HG02884 (cell line): ENCODE measurements around the gene SSU72.
A peak's percentile ranks its signal among the peaks of the same experiment; 100 is the strongest.
"Not testable (repeated sequence)": the region's sequence is repeated elsewhere in the genome, so short reads cannot be mapped to it uniquely, and the experiment has no call there.

ENCODE experiments used
- ATAC-seq: cut with Tn5 transposase; IDR thresholded peaks from one replicate; pipeline ENCODE4 v1.9.1; 2021; ENCODE audit warnings: mild to moderate bottlenecking, moderate library complexity; ENCODE audit not compliant: unreplicated experiment

Gene SSU72

GRCh38 chr1:1529936-1530335 is 44.7 kb downstream of the SSU72 start:
- ATAC-seq, result no peak

GRCh38 chr1:1529321-1529720 is 45.3 kb downstream of the SSU72 start:
- ATAC-seq, result no peak

- ATAC-seq, result no peak
These were observed 46.1 kb downstream of the SSU72 start for GRCh38 chr1:1528301-1529267.

- ATAC-seq, result no peak
These were observed 47.4 kb downstream of the SSU72 start for GRCh38 chr1:1527092-1527816.

GRCh38 chr1:1526476-1526875 is 48.2 kb downstream of the SSU72 start:
- ATAC-seq, result not testable (repeated sequence)

- not testable (repeated sequence) for ATAC-seq
These were observed 49.8 kb downstream of the SSU72 start for GRCh38 chr1:1524750-1525383.

- not testable (repeated sequence) for ATAC-seq
These were observed 51.0 kb downstream of the SSU72 start for GRCh38 chr1:1523651-1524050.

GRCh38 chr1:1523226-1523625 is 51.4 kb downstream of the SSU72 start:
- ATAC-seq, result not testable (repeated sequence)

GRCh38 chr1:1522536-1522935 is 52.1 kb downstream of the SSU72 start:
- not testable (repeated sequence) for ATAC-seq

- ATAC-seq, result no peak
These were observed 53.3 kb downstream of the SSU72 start for GRCh38 chr1:1521331-1521730.

GRCh38 chr1:1519805-1520505 is 54.7 kb downstream of the SSU72 start:
- not testable (repeated sequence) for ATAC-seq

GRCh38 chr1:1518621-1519007 is 56.0 kb downstream of the SSU72 start:
- ATAC-seq, result not testable (repeated sequence)

GRCh38 chr1:1517973-1518620 is 56.6 kb downstream of the SSU72 start:
- ATAC-seq, result no peak

- ATAC-seq, result not testable (repeated sequence)
These were observed 57.7 kb downstream of the SSU72 start for GRCh38 chr1:1516923-1517322.

GRCh38 chr1:1514376-1514775 is 60.3 kb downstream of the SSU72 start:
- not testable (repeated sequence) for ATAC-seq

- not testable (repeated sequence) for ATAC-seq
These were observed 61.0 kb downstream of the SSU72 start for GRCh38 chr1:1513675-1514074.

- peak; percentile 13 for ATAC-seq
These were observed 62.2 kb downstream of the SSU72 start for GRCh38 chr1:1512425-1512824.

GRCh38 chr1:1511533-1512285 is 63.0 kb downstream of the SSU72 start, which contains the start of gene ATAD3A:
Gene ATAD3A (plus strand): TSS chr1:1512162. CDS start chr1:1512269, 107 bp downstream.
- peak; percentile 86 for ATAC-seq

GRCh38 chr1:1510912-1511532 is 63.6 kb downstream of the SSU72 start:
- ATAC-seq, result no peak
